ENCODE data around the gene CFLAR. TPM values are rescaled to one million over a fixed set of nuclear protein-coding genes. Genes with fewer than 3 reads are reported as not detected.
A peak's percentile ranks its signal among the peaks of the same experiment; 100 is the strongest.

The CFLAR gene
- total and polyA plus RNA-seq, 2 of the 13 experiments (the other 11 are each of a cell fraction or from before 2014, with no cell fraction given), result 43.8 to 92.1 TPM

- no peak for TF ChIP-seq IRF1 (CRISPR knock-in tag; IDR thresholded peaks at IDR 0.05; ENCODE audit: low read depth)
- TF ChIP-seq TAF1 (CRISPR knock-in tag; IDR thresholded peaks at IDR 0.05), result peak; percentile 89
- peak; percentile 94; the same call in 1 of the 2 replicates for TF ChIP-seq CBX5 (CRISPR knock-in tag; IDR thresholded peaks at IDR 0.05; ENCODE audit: borderline replicate concordance)
- peak; percentile 57; the same call in 1 of the 2 replicates for TF ChIP-seq HMG20B (CRISPR knock-in tag; conservative IDR thresholded peaks at IDR 0.05)
- TF ChIP-seq FUBP1 (CRISPR knock-in tag; IDR thresholded peaks at IDR 0.05; ENCODE audit: borderline replicate concordance), result no peak; the same call in 1 of the 2 replicates
- no peak for TF ChIP-seq DZIP1 (CRISPR knock-in tag; IDR thresholded peaks at IDR 0.05)
- peak; percentile 58; the same call in 1 of the 2 replicates for TF ChIP-seq LCORL (IDR thresholded peaks at IDR 0.05)
- TF ChIP-seq LCORL (CRISPR knock-in tag; IDR thresholded peaks at IDR 0.05), result peak; percentile 51; the same call in 1 of the 2 replicates
- TF ChIP-seq ZBTB46 (CRISPR knock-in tag; IDR thresholded peaks at IDR 0.05; ENCODE audit: borderline replicate concordance), result peak; percentile 85; the same call in 1 of the 2 replicates
- TF ChIP-seq ZBTB40 (IDR thresholded peaks at IDR 0.05), result peak; percentile 98
- TF ChIP-seq ZBTB40 (CRISPR knock-in tag; IDR thresholded peaks at IDR 0.05), result peak; percentile 10; the same call in 1 of the 2 replicates
Observed at GRCh38 chr2:201071479-201072200, 44.3 kb upstream of the CFLAR start, which contains the start of the genes HYCC2 and NDUFB3 (continued).
